Putamen (tissue), 1 donor: Measurements from ENCODE around the gene COL10A1.

Experiments
- DNase-seq: peaks from one replicate; pipeline ENCODE4 v3.0.0-alpha.2; 2016; ENCODE audit warnings: low spot score

Gene COL10A1

DNA sequence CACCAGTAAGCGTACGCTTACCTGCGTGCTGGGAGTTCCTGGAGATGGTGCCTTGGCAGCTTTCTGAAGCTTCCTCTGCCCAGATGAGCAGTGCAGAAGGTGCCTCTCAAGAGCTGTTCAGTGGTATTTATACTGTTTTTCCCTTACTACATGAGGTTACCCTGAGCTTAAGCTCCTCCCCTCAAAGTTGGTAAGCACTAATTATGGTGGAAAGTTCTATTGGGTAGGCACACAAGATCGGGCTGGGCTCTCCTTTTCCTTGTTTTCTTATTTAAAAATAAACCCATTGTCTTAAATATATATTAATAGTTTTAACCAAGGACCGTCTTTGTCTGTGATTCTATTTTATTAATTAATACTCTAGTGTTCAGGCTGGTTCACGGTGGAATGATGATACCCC, at the start of gene COL10A1:
TSS of gene COL10A1 (minus strand) at position 101 of the 400 bp plus-strand sequence. CDS start 640 bp downstream, outside the sequence.
- no peak for DNase-seq

DNA sequence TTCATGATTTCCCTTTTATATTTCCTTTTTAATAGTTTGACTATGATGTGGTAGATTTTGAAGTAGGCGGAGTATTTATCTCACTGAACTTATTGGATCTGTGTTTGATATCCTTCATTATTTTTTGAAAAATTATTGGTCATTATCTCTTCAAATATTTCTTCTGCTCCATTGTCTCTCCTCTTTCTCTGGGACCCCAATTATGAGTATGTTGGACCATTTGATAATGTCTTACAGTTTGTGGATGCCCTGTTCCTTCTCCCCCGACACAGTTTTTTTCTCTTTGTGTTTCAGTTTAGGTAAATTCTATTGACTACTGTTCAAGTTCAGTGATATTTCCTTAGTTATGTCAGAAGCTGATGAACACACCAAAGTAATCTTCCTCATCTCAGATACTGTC, 49.4 kb upstream of the COL10A1 start:
- DNase-seq: no peak

DNA sequence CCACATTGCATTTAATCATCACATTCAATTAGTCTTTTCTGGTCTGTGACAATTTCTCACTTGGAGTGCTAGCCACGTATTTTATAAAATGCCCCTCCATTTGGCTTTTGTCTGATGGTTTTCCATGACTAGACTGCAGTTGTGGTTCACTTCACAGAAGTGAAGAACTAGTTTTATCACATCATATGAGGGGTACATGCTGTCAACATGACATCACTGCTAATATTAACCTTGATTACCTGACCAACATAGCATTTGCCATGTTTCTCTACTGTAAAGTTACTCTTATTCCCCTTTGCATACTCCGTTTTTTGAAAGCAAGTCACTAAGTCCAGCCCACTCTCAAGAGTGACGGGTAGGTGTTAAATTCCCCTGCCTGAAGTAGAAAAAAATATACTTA, 48.0 kb upstream of the COL10A1 start:
- no peak for DNase-seq

DNA sequence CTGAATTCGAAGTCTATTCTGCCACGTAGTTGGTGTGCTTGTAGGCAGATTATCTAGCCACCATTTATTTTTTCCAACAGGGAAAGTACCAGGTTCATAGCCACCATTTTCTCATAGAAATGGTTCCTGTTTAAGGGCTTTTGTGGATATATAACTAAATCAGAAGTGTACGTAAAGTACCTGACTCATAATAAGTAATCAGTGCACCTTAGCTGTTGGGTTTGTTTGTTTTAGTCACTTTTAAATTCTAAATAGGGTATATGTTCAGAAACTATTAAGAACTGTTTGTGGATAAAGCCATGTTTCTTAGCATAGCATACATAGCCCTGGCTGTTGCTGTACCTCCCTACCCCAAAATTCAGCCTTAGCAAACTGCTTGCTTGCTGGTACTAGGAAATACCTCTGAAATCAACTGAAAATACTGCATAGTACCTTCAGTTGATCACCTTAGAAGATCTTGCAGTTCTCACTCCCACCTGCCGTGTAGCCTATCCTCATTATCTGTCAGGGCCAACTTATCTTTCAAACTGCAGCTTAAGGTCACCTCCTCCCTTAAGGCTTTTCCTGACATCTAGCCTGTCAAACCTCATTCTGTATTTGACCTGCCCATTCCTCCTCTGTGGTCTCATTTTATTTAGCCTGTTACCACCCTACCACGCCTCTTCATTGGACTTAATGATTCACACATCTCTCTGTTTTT, 44.6 kb upstream of the COL10A1 start:
- DNase-seq: no peak

DNA sequence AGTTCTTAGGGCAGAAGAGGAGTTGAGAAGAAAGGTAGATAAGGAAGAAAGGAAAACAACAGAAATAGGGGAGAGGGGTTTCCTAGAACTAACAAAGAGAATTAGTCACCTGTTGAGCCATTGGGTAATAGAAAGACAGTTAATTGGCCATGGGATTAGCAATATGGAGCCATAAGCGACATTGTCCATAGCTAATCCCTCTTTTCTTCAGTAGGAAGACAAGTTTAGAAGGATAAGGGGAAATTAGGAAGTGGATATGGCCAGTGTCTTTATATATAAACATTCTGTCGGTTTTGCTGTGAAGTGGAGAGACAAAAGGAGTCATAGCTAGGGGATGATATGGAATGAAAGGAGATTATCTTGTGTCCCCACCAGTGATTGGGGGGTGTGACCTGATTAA, 43.9 kb upstream of the COL10A1 start:
- no peak for DNase-seq

DNA sequence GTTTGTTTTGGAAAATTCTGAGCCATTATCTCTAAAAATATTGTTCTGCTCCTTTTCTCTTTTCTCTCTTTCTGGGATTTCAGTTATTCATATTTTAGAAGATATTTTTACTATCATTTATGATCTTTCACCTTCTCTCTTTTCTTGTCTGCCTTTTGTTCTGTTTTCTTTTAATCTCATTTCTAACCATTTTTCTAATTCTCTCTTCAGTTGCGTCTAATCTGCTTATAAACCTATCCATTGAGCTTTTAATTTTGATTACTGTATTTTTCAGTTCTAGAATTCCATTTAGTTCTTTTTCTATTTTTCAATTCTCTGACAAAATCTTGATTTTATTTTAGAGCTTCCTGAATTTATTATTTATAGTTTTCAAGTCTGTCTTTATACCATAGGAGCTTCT, 42.2 kb upstream of the COL10A1 start:
- no peak for DNase-seq

DNA sequence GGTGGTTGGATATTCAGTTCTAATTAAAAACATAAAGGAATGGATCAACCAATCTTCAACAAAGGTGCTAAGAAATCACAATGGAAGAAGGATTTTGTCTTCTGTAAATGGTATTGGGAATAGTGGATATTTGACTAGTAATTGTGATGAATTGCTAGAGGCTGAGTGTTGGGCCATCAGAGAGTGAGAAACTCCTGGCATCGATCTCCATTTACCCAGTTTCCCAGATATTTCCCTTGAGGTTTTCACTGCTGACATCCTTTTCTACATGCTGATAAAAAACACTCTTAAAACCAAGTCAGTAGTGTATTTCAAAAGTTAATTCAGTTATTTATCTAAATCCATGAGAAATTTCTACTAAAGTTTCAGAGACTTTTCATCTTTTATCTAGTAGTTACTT, 40.4 kb upstream of the COL10A1 start:
- no peak for DNase-seq

DNA sequence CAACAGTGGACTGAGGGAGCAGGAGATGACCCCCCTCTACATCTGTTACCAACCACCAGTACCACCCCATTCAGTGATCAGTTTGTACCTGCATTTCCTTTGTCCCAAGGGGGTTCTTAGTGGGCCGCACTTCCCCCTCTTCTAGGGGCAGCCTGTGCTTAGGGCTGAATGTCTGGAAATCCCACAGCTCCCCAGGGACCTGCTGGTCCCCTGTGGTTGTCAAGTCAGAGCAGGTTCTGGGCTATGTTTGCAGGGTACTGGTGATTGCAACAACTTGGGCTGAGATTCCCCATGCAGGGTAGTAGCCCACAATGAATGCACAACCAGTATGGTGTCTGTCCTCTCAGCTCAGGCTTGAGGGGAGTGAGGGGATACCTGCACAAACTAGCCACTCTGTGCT, 39.7 kb upstream of the COL10A1 start:
- DNase-seq: no peak

DNA sequence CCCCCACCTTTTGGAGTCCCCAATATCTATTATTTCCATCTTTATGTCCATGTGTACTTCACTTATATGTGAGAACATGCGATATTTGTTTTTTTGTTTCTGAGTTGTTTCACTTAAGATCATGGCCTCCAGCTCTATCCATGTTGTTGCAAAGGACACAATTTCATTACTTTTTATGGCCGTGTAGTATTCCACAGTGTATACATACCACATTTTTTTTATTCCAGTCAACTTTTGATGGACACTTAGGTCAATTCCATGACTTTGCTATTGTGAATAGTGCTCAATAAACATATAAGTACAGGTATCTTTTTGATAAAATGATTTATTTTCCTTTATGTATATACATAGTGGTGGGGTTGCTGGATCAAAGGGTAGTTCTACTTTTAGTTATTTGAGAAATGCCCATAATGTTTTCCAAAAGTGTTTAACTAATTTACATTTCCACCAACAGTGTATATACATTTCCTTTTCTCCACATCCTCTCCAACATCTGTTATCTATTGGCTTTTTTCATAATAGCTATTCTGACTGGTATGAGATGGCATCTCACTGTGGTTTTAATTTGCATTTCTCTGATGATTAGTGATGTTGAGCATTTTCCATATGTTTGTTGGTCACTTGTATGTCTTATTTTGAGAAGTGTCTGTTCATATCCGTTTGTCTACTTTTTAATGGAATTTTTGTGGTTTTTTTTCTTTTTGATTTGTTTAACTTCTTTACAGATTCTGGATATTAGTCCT, 34.0 kb upstream of the COL10A1 start:
- DNase-seq: no peak

DNA sequence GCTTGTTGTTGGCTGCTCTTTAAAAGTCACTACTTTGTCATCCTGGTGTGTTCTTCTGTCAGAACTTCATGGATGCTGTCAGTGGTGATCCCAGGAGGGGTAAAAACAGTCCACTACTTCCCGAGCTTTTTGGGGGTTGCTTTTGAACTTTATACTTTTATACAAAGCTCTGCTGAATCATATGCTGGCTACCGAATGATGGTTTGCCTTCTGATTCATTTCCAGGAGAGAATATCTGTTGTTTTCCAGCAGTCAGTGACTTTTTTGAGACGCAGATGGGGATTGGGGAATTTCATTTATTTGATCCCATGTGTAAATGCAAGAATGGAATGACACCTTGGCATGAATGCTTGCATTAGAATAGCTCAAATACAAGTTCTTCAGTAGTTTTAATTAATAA, 32.7 kb upstream of the COL10A1 start:
- no peak for DNase-seq

DNA sequence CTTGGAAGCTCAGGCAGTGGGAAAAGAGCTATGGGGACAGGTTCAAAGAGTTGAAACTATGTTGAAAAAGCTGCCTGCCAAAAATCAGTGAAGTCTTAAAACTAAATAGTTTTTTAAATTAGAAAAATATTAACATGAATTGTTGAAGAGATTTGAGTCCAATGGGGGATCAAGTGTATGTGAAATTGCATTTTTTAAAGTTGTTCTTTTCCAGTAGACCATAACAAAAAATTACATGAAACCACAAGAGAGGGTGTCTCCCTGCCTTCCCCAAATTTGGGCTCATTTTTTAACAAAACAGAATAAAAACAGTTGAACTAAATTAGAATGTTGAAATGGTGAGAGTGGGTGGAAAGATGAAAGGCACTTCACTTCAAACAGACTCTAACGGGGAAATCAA, 31.5 kb upstream of the COL10A1 start:
- DNase-seq: peak; percentile 14

DNA sequence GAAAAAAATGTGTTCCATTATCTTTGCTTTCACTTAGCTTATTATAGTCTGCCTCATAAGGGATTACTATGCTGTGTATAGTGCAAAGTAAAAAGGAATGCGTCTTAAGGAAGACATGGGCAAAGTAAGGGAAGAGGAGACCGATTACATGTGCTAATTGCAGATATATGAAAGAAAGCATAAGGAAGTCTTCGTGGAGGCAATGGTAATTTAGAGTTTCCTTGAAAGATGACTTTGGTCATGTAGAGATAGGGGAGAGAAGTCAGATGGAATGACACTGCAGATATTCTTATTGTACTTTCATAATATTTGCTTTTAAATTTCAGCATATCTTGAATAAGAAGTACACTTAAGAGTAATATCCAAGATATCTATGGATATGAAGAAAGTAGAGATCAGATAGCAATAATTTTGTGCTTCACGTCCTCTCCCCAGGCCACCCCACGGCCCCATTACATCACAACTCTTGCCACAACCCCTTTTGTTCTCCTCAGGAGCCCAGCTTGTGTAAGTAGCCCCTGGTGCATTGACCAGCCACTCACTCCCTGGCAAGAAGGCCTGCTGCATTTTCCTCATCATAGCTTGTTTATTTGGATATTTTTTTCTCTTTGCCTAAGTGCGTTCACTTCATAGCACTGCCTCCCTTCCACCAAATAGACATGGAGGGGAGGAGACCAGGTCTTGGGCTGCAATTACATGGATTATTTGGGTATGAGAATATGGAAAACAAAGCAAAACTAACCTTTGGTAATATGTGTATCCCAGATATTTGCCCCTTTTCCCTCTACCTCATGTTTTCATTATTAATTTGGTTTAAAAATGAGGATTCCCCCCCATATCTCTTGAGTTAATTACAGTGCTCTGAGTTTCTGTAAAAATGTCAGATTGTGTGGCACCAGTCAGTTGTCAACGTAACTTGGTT, 30.7 kb upstream of the COL10A1 start:
- no peak for DNase-seq

DNA sequence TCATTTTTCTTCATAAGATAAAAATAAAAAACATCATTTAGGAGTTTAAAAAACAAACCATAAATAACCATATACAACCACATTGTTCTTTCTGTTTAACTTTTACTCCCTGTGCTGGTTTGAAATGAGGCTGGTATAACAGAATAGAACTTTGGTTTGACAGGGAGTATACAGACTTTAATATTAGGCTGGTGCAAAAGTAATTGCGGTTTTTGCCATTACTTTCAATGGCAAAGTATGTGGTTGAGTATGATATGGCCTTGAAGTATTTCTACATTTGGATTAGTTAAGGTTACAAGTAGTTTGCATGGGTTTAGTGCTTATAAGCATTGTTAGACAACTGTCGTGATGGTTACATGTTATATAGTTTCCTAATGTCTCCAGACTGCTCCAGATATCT, 29.0 kb upstream of the COL10A1 start:
- DNase-seq: no peak

DNA sequence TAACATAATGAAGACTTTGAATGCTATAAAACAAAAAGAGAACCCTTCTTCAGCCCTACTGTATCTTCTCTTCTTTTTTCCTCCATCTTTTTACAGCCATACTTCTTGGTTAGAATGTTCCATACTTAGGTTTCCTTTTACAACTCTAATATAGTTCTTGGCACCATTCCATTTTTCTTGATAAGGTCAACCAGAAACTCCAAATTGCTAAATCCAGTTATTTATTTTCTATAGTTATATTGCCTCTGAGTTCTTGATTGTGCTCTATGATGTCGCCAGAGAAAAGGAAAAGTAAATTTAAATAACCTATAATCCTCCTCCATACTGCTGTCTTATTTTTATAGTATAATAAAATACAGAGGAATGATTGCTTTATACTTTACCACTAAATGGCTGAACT, 26.7 kb upstream of the COL10A1 start:
- DNase-seq: no peak

DNA sequence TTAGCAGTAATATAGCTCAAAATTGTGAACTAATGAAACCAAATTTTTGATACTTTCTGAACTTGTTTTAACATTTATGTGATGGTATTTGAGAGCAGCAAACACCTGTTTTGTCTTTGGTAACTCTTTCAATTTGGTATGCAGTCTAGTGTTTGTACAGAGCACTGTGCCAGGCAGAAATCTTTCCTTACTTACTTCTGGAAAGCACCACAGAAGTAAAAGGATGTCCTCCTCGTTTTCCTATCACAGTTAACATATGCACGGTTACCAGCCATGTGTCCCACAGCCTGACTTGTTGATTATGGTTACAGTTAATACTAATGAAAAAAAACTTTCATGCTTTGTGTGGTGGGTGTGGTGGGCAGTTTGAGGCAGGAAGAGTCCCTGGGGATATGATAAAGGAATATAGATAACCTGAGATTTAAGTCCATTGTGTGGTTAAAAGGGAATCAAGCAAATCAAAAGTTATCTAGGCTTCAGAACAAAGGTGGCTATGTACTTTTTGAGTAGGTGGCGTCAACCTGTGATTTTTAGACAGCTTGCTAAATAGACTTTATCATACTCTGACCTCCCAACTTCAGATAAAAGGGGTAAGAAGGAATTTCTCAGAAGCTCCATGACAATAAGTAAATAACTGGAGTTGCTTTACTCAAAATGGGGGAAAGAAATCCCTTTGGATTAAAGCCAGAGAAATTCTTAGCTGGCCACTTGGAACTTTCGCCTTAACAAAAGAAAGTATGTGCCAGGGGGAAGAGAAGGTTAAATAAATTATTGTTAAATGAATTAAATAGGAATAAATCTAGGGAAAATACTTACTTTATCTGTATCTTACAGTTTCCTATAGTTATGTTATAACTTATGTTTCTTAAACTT, 20.1 kb upstream of the COL10A1 start:
- DNase-seq: no peak

DNA sequence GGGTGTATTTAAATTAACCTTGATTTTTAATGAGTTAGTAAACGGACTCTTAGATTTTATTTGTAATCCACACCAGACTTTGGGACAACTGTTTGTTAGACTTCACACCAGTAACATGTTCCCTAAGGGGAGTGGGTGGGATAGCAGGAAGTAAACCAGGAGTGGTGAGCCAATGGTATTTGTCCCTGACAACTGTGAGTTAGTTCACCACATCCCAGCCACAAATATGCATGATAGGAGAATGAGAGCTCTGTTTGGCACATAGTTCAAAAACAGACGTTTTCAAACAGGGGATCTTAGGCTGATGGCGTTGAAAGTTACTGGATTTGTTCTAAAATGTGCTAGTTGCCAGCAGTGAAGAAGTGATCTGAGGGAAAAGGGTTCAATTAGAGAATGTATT, 18.7 kb upstream of the COL10A1 start:
- no peak for DNase-seq

DNA sequence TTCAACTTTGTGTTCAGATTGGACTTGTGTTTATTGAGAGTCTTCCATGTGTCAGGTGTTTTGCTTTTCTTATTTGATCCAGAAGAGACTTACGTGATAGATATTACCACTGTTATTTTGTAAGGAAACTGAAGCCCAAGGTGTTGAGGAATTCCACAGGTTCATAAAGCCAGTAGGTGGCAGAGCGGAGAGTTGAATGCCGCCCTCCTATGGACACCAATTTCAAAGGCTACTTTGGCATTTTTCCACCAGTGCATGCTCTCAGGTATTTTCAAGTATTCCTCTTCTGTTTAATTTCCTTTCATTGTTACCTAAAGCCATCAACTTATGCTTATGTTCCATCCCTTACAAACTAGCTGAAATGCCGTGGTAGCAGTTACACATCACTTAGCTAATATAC, 14.0 kb upstream of the COL10A1 start:
- no peak for DNase-seq

DNA sequence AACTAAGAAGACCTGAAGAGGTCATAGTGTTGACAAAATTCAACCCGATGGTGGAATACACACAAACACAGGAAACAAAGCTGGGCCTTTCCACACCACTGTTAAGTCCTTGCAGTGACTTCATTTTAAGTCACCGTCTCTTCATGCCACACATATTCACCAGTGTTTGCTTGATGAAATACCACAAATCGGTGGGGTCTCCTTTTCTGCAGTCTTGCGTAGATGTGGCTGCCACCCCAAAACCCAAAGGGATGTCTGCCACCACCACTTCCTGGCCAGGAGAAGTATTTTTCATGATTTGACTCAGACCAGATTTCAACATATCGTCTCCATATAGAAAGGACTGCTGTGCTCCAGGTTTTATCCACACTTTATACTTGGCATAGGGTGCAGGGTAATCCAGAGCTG, 11.0 kb upstream of the COL10A1 start:
- no peak for DNase-seq

DNA sequence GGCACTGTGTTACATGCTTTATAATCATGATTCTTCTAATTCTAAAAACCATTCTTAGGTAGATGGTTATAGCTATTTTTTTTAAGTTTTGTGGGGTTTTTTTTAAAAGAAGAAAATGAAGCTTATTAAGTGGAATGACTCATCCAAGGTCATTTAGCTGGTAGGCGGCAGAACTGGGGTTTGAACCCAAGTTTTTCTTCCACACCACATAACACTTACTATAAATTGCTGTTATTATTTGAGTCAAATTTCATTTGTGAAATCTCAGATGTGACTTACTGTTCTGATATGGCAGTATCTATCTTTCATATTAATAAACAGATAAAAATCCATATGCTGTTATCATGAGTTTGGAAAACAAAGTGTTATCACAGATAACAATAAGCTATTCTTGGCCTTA, 10.4 kb upstream of the COL10A1 start:
- no peak for DNase-seq

DNA sequence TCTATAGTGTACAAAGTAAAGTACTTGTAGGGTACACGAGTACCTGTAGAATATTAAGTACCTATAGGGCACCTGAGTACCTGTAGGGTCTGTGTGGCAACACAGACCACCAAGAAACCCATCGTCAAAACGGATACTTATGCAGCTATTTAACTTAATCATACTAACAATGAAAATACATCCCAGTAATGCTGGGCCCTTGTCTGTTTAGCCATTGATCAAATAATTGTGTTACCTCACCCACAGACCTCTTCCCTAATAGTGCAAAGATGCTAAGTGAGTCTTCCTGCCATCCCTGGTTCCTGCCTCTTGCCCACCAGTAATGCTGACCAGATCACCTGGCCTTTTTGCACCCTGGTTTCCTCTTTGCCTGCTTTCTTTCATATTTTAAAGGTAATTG, 7.5 kb upstream of the COL10A1 start:
- no peak for DNase-seq

DNA sequence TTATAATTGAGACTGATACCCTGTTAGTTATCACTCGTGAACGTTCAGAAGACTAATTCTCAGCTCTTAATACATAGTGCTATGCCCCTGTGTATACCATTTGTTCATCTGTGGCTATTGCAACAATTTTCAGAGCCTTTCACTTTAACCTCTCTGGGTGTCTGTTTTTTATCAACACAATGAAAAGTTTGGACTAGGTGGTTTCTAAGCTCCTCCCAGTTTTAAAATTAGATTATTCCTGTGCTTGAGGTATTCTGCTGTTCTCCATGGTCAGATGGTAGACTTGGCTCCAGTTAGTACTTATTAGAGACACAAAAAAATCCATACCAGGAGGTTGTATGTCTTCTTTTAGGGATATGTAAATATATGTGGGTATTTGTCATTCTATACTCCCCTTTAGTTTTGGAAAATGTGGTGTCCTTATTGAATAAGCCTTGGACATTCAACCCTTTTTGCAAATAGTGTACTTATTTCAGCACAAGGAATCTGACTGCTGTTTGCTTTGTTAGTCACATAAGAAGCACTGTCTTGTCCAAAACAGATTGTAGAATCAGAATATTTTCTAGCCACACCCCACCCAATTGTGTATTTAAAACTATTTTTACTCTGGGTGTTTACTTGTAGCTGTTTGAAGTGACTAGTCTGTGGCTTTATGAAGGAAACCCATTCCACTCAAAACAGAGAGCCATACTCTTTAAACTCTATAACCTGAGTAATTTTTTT, 2.0 kb upstream of the COL10A1 start:
- no peak for DNase-seq
